OCI-LY3 (cell line): Measurements from ENCODE around the gene IBTK.

ENCODE experiments used
- H2AFZ ChIP-seq: fragments of 200-600, 300-600 bp; shearing (Covaris generic); 2 replicates; pipeline ENCODE4 v1.6.0; 2014; ENCODE audit warnings: antibody characterized with exemption, low read depth, low read length
- H3K27ac ChIP-seq: fragments of 200-600, 300-600 bp; sonication (generic); 2 replicates; pipeline ENCODE4 v1.5.1; 2014; ENCODE audit warnings: mild to moderate bottlenecking, low read length, moderate library complexity, mixed read lengths
- H3K27me3 ChIP-seq: fragments of 200-600, 300-600 bp; sonication (generic); 2 replicates; pipeline ENCODE4 v1.6.1; 2014; ENCODE audit warnings: low read depth, low read length, mixed read lengths
- H3K36me3 ChIP-seq: fragments of 200-600, 300-600 bp; sonication (generic); replicated peaks from 2 replicates; pipeline ENCODE3; 2014; ENCODE audit warnings: low read depth, low read length, mixed read lengths
- H3K4me1 ChIP-seq: fragments of 300-600, 200-600 bp; sonication (generic); 2 replicates; pipeline ENCODE4 v1.6.1; 2014; ENCODE audit warnings: low read length, mixed read lengths
- H3K4me2 ChIP-seq: fragments of 200-600, 300-600 bp; sonication (generic); 2 replicates; pipeline ENCODE4 v1.6.1; 2014; ENCODE audit warnings: low read length, mixed read lengths
- H3K4me3 ChIP-seq: fragments of 300-600, 200-600 bp; sonication (generic); 2 replicates; pipeline ENCODE4 v1.5.1; 2014; ENCODE audit warnings: antibody characterized with exemption, mild to moderate bottlenecking, low read length, moderate library complexity
- H3K79me2 ChIP-seq: fragments of 300-600, 200-600 bp; shearing (Covaris generic); 2 replicates; pipeline ENCODE4 v1.6.1; 2014; ENCODE audit warnings: mild to moderate bottlenecking, low read length, mixed read lengths
- H3K9ac ChIP-seq: fragments of 300-600, 200-600 bp; shearing (Covaris generic); 2 replicates; pipeline ENCODE4 v1.6.0; 2014; ENCODE audit warnings: mild to moderate bottlenecking, low read length, moderate library complexity
- H3K9me3 ChIP-seq: fragments of 200-600, 300-600 bp; shearing (Covaris generic); 2 replicates; pipeline ENCODE4 v1.6.1; 2014; ENCODE audit warnings: low read length, mixed read lengths; ENCODE audit not compliant: insufficient read depth
- H4K20me1 ChIP-seq: fragments of 200-600, 300-600 bp; sonication (generic); 2 replicates; pipeline ENCODE4 v1.6.1; 2016; ENCODE audit warnings: low read length, mixed read lengths; ENCODE audit not compliant: insufficient read depth
- EZH2phosphoT487 ChIP-seq: fragments of 200-600 bp; shearing (Covaris generic); IDR thresholded peaks from 2 replicates; pipeline ENCODE4 v1.6.1; 2018; ENCODE audit warnings: antibody characterized with exemption, mixed run types, low read depth
- TF ChIP-seq, protein P1 (sequence below): fragments of 200-600, 300-600 bp; sonication (generic); IDR thresholded peaks from 2 replicates; pipeline ENCODE4 v1.5.1; 2014; ENCODE audit warnings: antibody characterized with exemption, low read length, low read depth

IBTK gene

GRCh38 chr6:82185948-82186535, 61.5 kb downstream of the IBTK start:
- Histone ChIP-seq H3K4me2 (no peak overlapping the region), H3K9ac (no peak overlapping the region), H3K36me3 (peaks cover 41% of the 10 kb centered on the region), H3K9me3 (no peaks in the 10 kb centered on the region), H3K4me1 (peaks cover 8% of the 10 kb centered on the region), H3K27me3 (no peaks in the 10 kb centered on the region), H4K20me1 (no peaks in the 10 kb centered on the region), H3K4me3 (no peak overlapping the region), H2AFZ (no peak overlapping the region), H3K27ac (no peak overlapping the region), H3K79me2 (no peaks in the 10 kb centered on the region)
- TF ChIP-seq, protein P1, sequence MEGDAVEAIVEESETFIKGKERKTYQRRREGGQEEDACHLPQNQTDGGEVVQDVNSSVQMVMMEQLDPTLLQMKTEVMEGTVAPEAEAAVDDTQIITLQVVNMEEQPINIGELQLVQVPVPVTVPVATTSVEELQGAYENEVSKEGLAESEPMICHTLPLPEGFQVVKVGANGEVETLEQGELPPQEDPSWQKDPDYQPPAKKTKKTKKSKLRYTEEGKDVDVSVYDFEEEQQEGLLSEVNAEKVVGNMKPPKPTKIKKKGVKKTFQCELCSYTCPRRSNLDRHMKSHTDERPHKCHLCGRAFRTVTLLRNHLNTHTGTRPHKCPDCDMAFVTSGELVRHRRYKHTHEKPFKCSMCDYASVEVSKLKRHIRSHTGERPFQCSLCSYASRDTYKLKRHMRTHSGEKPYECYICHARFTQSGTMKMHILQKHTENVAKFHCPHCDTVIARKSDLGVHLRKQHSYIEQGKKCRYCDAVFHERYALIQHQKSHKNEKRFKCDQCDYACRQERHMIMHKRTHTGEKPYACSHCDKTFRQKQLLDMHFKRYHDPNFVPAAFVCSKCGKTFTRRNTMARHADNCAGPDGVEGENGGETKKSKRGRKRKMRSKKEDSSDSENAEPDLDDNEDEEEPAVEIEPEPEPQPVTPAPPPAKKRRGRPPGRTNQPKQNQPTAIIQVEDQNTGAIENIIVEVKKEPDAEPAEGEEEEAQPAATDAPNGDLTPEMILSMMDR, result no peak
- no peak for TF ChIP-seq EZH2phosphoT487

GRCh38 chr6:82183642-82184282, 63.8 kb downstream of the IBTK start:
- Histone ChIP-seq H3K4me3 (no peak overlapping the region), H4K20me1 (no peaks in the 10 kb centered on the region), H2AFZ (no peak overlapping the region), H3K27me3 (no peaks in the 10 kb centered on the region), H3K27ac (no peak overlapping the region), H3K4me2 (no peak overlapping the region), H3K9me3 (no peaks in the 10 kb centered on the region), H3K79me2 (no peaks in the 10 kb centered on the region), H3K36me3 (peaks cover 32% of the 10 kb centered on the region), H3K9ac (no peak overlapping the region), H3K4me1 (peaks cover 8% of the 10 kb centered on the region)
- TF ChIP-seq, protein P1, result no peak
- no peak for TF ChIP-seq EZH2phosphoT487

DNA sequence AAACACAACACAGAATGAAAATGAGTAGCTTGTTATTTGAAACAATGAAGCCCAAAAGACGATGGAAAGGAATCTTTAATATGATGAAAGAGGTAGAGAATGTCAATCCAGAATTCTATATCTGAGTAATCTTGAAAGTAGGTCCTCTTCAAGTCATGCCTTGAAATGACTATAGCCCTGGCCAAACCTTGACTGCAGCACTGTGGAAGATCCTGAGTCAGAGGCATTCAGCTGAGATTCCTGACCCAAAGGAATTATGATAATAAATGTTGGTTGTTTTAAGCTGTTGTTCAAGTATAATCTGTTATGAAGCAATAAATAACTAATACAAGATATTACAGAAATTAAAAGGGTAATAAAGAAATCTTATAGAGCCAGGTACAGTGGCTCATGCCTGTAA, 64.8 kb downstream of the IBTK start:
- Histone ChIP-seq H3K27ac (no peak overlapping the region), H3K27me3 (no peaks in the 10 kb centered on the region), H3K9me3 (no peaks in the 10 kb centered on the region), H2AFZ (no peak overlapping the region), H3K4me3 (no peak overlapping the region), H3K9ac (no peak overlapping the region), H3K4me1 (peaks cover 8% of the 10 kb centered on the region), H3K4me2 (no peak overlapping the region), H3K79me2 (no peaks in the 10 kb centered on the region), H3K36me3 (peaks cover 28% of the 10 kb centered on the region), H4K20me1 (no peaks in the 10 kb centered on the region)
- TF ChIP-seq EZH2phosphoT487, result no peak
- TF ChIP-seq, protein P1, result no peak

GRCh38 chr6:82179415-82179814, 68.1 kb downstream of the IBTK start:
- H3K4me2 ChIP-seq, result no peak overlapping the region
- no peak overlapping the region for H2AFZ ChIP-seq
- no peak overlapping the region for H3K27ac ChIP-seq
- H3K9ac ChIP-seq, result no peak overlapping the region
- H3K4me1 ChIP-seq, result peaks cover 8% of the 10 kb centered on the region
- H3K9me3 ChIP-seq, result no peaks in the 10 kb centered on the region
- H4K20me1 ChIP-seq, result no peaks in the 10 kb centered on the region
- H3K4me3 ChIP-seq, result no peak overlapping the region
- no peaks in the 10 kb centered on the region for H3K79me2 ChIP-seq
- TF ChIP-seq, protein P1, result no peak
- TF ChIP-seq EZH2phosphoT487, result no peak
- peaks cover 19% of the 10 kb centered on the region for H3K36me3 ChIP-seq
- H3K27me3 ChIP-seq, result no peaks in the 10 kb centered on the region
